GM12801 (cell line): ENCODE results near the gene TMEM106C.

Experiments
- CTCF ChIP-seq: IDR thresholded peaks from one replicate; pipeline ENCODE4 v1.5.1; 2011; ENCODE audit warnings: control low read depth; ENCODE audit not compliant: insufficient read length; ENCODE audit errors: extremely low read depth

TMEM106C gene

GRCh38 chr12:48008349-48008748 is 45.0 kb downstream of the TMEM106C start:
- TF ChIP-seq CTCF, result no peak

- TF ChIP-seq CTCF, result no peak
Measured at GRCh38 chr12:48008950-48009349, 45.6 kb downstream of the TMEM106C start.

GRCh38 chr12:48009471-48009870 is 46.1 kb downstream of the TMEM106C start:
- no peak for TF ChIP-seq CTCF

GRCh38 chr12:48010366-48010970 is 47.1 kb downstream of the TMEM106C start:
- no peak for TF ChIP-seq CTCF

GRCh38 chr12:48012070-48012469 is 48.7 kb downstream of the TMEM106C start:
- TF ChIP-seq CTCF, result no peak

- no peak for TF ChIP-seq CTCF
Measured at GRCh38 chr12:48013287-48013686, 49.9 kb downstream of the TMEM106C start.

GRCh38 chr12:48015129-48015528 is 51.7 kb downstream of the TMEM106C start:
- TF ChIP-seq CTCF, result no peak
